Measurements from ENCODE around the gene DNAL1. TPM values are rescaled to one million over a fixed set of nuclear protein-coding genes. Genes with fewer than 3 reads are reported as not detected.

DNAL1 gene
- total and polyA plus RNA-seq, 2 of the 4 experiments (the other 2 are of a cell fraction): 4.5 to 5.4 TPM

DNA sequence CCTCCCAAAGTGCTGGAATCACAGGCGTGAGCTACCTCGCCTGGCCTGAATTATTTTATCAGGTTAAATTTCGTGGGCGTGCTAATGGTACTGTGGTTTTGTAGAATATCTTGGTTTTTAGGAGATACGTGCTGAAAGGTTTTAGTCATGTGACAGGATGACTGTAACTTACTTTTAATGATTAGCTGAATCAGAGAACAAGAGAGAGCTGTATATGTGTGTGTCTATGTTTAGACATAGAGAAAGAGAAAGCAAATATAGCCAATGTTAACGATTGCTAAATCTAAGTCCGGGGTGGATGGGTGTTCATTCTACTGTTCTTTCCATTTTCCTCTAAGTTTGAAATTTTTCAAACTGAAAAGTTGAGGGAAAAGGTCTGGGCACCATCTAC, 78.6 kb downstream of the DNAL1 start:
- H3K36me3 ChIP-seq (ENCODE audit: control insufficient read depth, insufficient read depth, low read length): peaks cover 66% of the 10 kb centered on the region
- H2BK120ac ChIP-seq (ENCODE audit: low read depth, low read length): 0 out of 2 replicates have a peak overlapping the region, but pooled peaks have one; percentile 39
- DNase-seq: peak; percentile 42
- no peak overlapping the region for H4K91ac ChIP-seq (ENCODE audit: insufficient read depth, low read depth, low read length)
- in situ Hi-C loops (cut with MboI; ENCODE audit: low sequenced_read_pairs) (no loop called here), dilution Hi-C loops (cut with HindIII; ENCODE audit: low sequenced_read_pairs, unreplicated experiment) (no loop called here), intact Hi-C loops (cut with micrococcal nuclease) (loop anchor here (5.0 to 10.0 kb wide), 2 partner anchors 34 to 141 kb away; no protein-coding TSS in a partner anchor)
- peak overlapping the region; percentile 54 for H3K14ac ChIP-seq (replicated peaks; ENCODE audit: low read depth, low read length)
- H2BK20ac ChIP-seq (ENCODE audit: low read depth, low read length): no peak overlapping the region
- peak overlapping the region; percentile 41 for H3K4me2 ChIP-seq (ENCODE audit: low read depth, low read length)
- H3K27ac ChIP-seq (ENCODE audit: insufficient read depth, low read length): peak overlapping the region; percentile 88
- TF ChIP-seq MAFK (IDR thresholded peaks at IDR 0.05; ENCODE audit: low read depth, low read length) (no peak), MAZ (IDR thresholded peaks at IDR 0.05; ENCODE audit: borderline replicate concordance, low read depth, low read length) (no peak), USF2 (IDR thresholded peaks at IDR 0.05; ENCODE audit: low read depth, low read length) (peak; percentile 60), RFX5 (IDR thresholded peaks at IDR 0.05; ENCODE audit: low read depth, low read length) (no peak), SMC3 (IDR thresholded peaks at IDR 0.05; ENCODE audit: low read depth, low read length) (no peak), MXI1 (IDR thresholded peaks at IDR 0.05; ENCODE audit: borderline replicate concordance, low read depth, low read length) (no peak), POLR2A (IDR thresholded peaks at IDR 0.05; ENCODE audit: low read depth, low read length) (no peak), CHD1 (IDR thresholded peaks at IDR 0.05; ENCODE audit: low read depth, low read length) (no peak), NFE2L2 (IDR thresholded peaks at IDR 0.05; ENCODE audit: low read depth, low read length) (no peak), CEBPB (IDR thresholded peaks at IDR 0.05; ENCODE audit: low read depth, low read length) (peak; percentile 9; the same call in 1 of the 2 replicates), FOS (IDR thresholded peaks at IDR 0.05; ENCODE audit: low read depth, low read length) (no peak), RAD21 (IDR thresholded peaks at IDR 0.05; ENCODE audit: low read length) (no peak), BHLHE40 (IDR thresholded peaks at IDR 0.05; ENCODE audit: low read depth, low read length) (no peak), RCOR1 (IDR thresholded peaks at IDR 0.05; ENCODE audit: insufficient replicate concordance, low read length) (no peak)
- TF ChIP-seq, protein P1, sequence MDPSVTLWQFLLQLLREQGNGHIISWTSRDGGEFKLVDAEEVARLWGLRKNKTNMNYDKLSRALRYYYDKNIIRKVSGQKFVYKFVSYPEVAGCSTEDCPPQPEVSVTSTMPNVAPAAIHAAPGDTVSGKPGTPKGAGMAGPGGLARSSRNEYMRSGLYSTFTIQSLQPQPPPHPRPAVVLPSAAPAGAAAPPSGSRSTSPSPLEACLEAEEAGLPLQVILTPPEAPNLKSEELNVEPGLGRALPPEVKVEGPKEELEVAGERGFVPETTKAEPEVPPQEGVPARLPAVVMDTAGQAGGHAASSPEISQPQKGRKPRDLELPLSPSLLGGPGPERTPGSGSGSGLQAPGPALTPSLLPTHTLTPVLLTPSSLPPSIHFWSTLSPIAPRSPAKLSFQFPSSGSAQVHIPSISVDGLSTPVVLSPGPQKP (IDR thresholded peaks at IDR 0.05; ENCODE audit: borderline replicate concordance, low read depth, low read length): no peak
- TF ChIP-seq, protein P2, sequence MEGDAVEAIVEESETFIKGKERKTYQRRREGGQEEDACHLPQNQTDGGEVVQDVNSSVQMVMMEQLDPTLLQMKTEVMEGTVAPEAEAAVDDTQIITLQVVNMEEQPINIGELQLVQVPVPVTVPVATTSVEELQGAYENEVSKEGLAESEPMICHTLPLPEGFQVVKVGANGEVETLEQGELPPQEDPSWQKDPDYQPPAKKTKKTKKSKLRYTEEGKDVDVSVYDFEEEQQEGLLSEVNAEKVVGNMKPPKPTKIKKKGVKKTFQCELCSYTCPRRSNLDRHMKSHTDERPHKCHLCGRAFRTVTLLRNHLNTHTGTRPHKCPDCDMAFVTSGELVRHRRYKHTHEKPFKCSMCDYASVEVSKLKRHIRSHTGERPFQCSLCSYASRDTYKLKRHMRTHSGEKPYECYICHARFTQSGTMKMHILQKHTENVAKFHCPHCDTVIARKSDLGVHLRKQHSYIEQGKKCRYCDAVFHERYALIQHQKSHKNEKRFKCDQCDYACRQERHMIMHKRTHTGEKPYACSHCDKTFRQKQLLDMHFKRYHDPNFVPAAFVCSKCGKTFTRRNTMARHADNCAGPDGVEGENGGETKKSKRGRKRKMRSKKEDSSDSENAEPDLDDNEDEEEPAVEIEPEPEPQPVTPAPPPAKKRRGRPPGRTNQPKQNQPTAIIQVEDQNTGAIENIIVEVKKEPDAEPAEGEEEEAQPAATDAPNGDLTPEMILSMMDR (conservative IDR thresholded peaks at IDR 0.05; ENCODE audit: low read depth, low read length): no peak
- H2BK15ac ChIP-seq (ENCODE audit: low read depth, low read length): 0 out of 3 replicates have a peak overlapping the region, but pooled peaks have one; percentile 16
- no CpG with 5 or more reads among the region's 7 CpGs for WGBS, 2 experiments (ENCODE audit: extremely low coverage in 2 of 2, insufficient read length in 1 of 2)
- H3K4me3 ChIP-seq (ENCODE audit: insufficient read depth, low read depth, low read length): no peak overlapping the region
- no peaks in the 10 kb centered on the region for H3K27me3 ChIP-seq (ENCODE audit: control insufficient read depth, insufficient read depth, low read length)
- H4K5ac ChIP-seq (ENCODE audit: low read depth, low read length): peak overlapping the region; percentile 36
- H4K20me1 ChIP-seq (ENCODE audit: insufficient read depth, low read length): peaks cover 16% of the 10 kb centered on the region
- peaks cover 29 to 70% of the 10 kb centered on the region in 2 experiments for H3K79me1 ChIP-seq (ENCODE audit: low read depth in 1 of 2, low read length in 2 of 2)
- H2AK9ac ChIP-seq (replicated peaks; ENCODE audit: low read depth, low read length, poor library complexity): no peak overlapping the region
- H3K56ac ChIP-seq (ENCODE audit: extremely low read depth, insufficient read depth, low read length): 0 out of 2 replicates have a peak overlapping the region, but pooled peaks have one; percentile 33
- peak overlapping the region; percentile 43 for H3K9ac ChIP-seq (ENCODE audit: low read depth, low read length)
- H2AK5ac ChIP-seq (ENCODE audit: low read depth, low read length): peak overlapping the region; percentile 38; the same call in 1 of the 2 replicates
- no peak overlapping the region for H2AFZ ChIP-seq (replicated peaks; ENCODE audit: low read length, poor library complexity)
- H3K4me1 ChIP-seq (ENCODE audit: control insufficient read depth, insufficient read depth, low read length): peaks cover 34% of the 10 kb centered on the region
- ChIA-PET POLR2A (ENCODE audit: unreplicated experiment) (no interaction called here), CTCF (interaction anchor here (0.6 to 1.3 kb wide), 4 partner anchors 32 to 103 kb away, joined by 3 to 7 read pairs (median 6); no protein-coding TSS in a partner anchor)
- H2BK5ac ChIP-seq (ENCODE audit: low read depth, low read length, poor library complexity, severe bottlenecking): peak overlapping the region; percentile 85
- ATAC-seq (ENCODE audit: low read depth): peak; percentile 8
- no TSS peak for BruUV-seq (replicated peaks)
- H4K8ac ChIP-seq (ENCODE audit: low read depth in 2 of 2, low read length in 2 of 2): peak overlapping the region in 1 of 2 experiments; percentile 59; a peak in 3 of 4 replicates
- peaks cover 8% of the 10 kb centered on the region; the same call in 1 of the 2 replicates for H3K9me1 ChIP-seq (ENCODE audit: insufficient read depth, low read length)
- H3K4ac ChIP-seq (ENCODE audit: low read depth, low read length): peak overlapping the region; percentile 56; the same call in 1 of the 2 replicates
- H3K23ac ChIP-seq (ENCODE audit: low read depth, low read length): 0 out of 2 replicates have a peak overlapping the region, but pooled peaks have one; percentile 14
- peak overlapping the region; percentile 64 for H3K18ac ChIP-seq (ENCODE audit: low read depth, low read length)
- no peaks in the 10 kb centered on the region for H3K9me3 ChIP-seq (ENCODE audit: control insufficient read depth, insufficient read depth, low read length)

Measured in IMR-90 (cell line).